Panc1 (cell line): ENCODE measurements around the gene ZNF654. TPM values are rescaled to one million over a fixed set of nuclear protein-coding genes. Genes with fewer than 3 reads are reported as not detected.

Source experiments
- ATAC-seq: fragments of 200-7000 bp; cut with Tn5 transposase; 2 replicates; pipeline ENCODE4 v1.9.1; 2020; ENCODE audit warnings: mild to moderate bottlenecking, moderate library complexity
- BruUV-seq: library from RNA; stranded (reverse); fragments of 400-500 nt; replicated peaks from 2 replicates; lab custom pipeline; 2021; lab: Mats Ljungman, UMichigan
- CTCF ChIA-PET: fragments of 300-600 bp; sonication (Branson Sonifier 250); formaldehyde crosslinking; loops from one replicate; lab custom pipeline; 2022; ENCODE audit warnings: antibody characterized with exemption; lab: Charles Lee
- POLR2A ChIA-PET: fragments of 300-600 bp; sonication (Branson Sonifier 250); formaldehyde crosslinking; loops from one replicate; lab custom pipeline; 2022; ENCODE audit warnings: antibody characterized with exemption; lab: Charles Lee
- DNase-seq: peaks from one replicate; pipeline ENCODE4 v3.0.0-alpha.2; 2010; ENCODE audit warnings: low read depth, low spot score
- H3K27ac ChIP-seq: 2 replicates; pipeline ENCODE4 v1.5.1; 2011; ENCODE audit warnings: mild to moderate bottlenecking, low read length, inconsistent platforms
- H3K27me3 ChIP-seq: fragments of 200-500 bp; sonication (Bioruptor generic); 2 replicates; pipeline ENCODE4 v1.6.0; 2014; ENCODE audit warnings: low read length, inconsistent platforms; ENCODE audit not compliant: control insufficient read depth, insufficient read depth
- H3K36me3 ChIP-seq: fragments of 200-500 bp; sonication (Bioruptor generic); 2 replicates; pipeline ENCODE4 v1.5.1; 2014; ENCODE audit warnings: inconsistent platforms, mild to moderate bottlenecking, low read length, moderate library complexity; ENCODE audit not compliant: control insufficient read depth, insufficient read depth
- H3K4me1 ChIP-seq: 2 replicates; pipeline ENCODE4 v1.5.1; 2011; ENCODE audit warnings: inconsistent platforms, mild to moderate bottlenecking, low read length, moderate library complexity; ENCODE audit not compliant: control insufficient read depth, insufficient read depth
- H3K4me3 ChIP-seq, 2 experiments: 2 replicates each; pipeline ENCODE4 v1.5.1; 2011 to 2012; ENCODE audit warnings: low read depth in 2 of 2, low read length in 2 of 2, mild to moderate bottlenecking in 2 of 2, inconsistent platforms in 1 of 2, moderate library complexity in 1 of 2
- H3K9me3 ChIP-seq: fragments of 200-500 bp; sonication (Bioruptor generic); 2 replicates; pipeline ENCODE4 v1.5.1; 2014; ENCODE audit warnings: low read depth, mild to moderate bottlenecking, inconsistent platforms, low read length, moderate library complexity; ENCODE audit not compliant: control insufficient read depth, insufficient read depth
- CTCF ChIP-seq: fragments of 450-650 bp; IDR thresholded peaks from 2 replicates; pipeline ENCODE4 v1.5.1; 2017; ENCODE audit warnings: mild to moderate bottlenecking
- POLR2AphosphoS5 ChIP-seq: IDR thresholded peaks from 2 replicates; pipeline ENCODE4 v1.6.1; 2012; ENCODE audit warnings: mild to moderate bottlenecking, low read depth, low read length, moderate library complexity
- REST ChIP-seq, 2 experiments: IDR thresholded peaks; 2 replicates each; pipeline ENCODE4 v1.6.1; 2011 to 2012; ENCODE audit warnings: low read depth in 2 of 2, control low read depth in 1 of 2, low read length in 1 of 2, mild to moderate bottlenecking in 1 of 2, moderate library complexity in 1 of 2; ENCODE audit not compliant: insufficient read depth in 1 of 2
- SIN3A ChIP-seq: IDR thresholded peaks from 2 replicates; pipeline ENCODE4 v1.6.1; 2012; ENCODE audit warnings: low read depth, mild to moderate bottlenecking, low read length, moderate library complexity, borderline replicate concordance; ENCODE audit not compliant: insufficient read depth
- TCF7L2 ChIP-seq: IDR thresholded peaks from 2 replicates; pipeline ENCODE4 v1.6.1; 2011; ENCODE audit warnings: mild to moderate bottlenecking, low read depth, low read length, inconsistent platforms
- in situ Hi-C: cut with HindIII; loops from 2 replicates; pipeline ENCODE4 v1.10.0; 2016; ENCODE audit warnings: low sequenced_read_pairs, low pct_unique_long_range_greater_than_20kb
- intact Hi-C: fragments of 100-400 bp; cut with micrococcal nuclease; formaldehyde crosslinking; loops from one replicate; pipeline ENCODE4 v1.10.0; 2022; ENCODE audit not compliant: unreplicated experiment
- total RNA-seq: library from RNA; stranded (reverse); gene quantifications from one replicate; pipeline ENCODE4 v1.2.1, GENCODE V29; 2021; ENCODE audit not compliant: unreplicated experiment

The ZNF654 gene
- total RNA-seq, 1 experiment from 2014 or later: 10.0 TPM

- BruUV-seq: no TSS peak
- ChIA-PET CTCF (no interaction called here), POLR2A (no interaction called here)
- ATAC-seq (no peak), DNase-seq (no peak)
- intact Hi-C loops: no loop called here
- in situ Hi-C loops: no loop called here
- TF ChIP-seq REST (IDR thresholded peaks at IDR 0.05; ENCODE audit: insufficient read depth in 1 of 2, low read depth in 2 of 2, low read length in 1 of 2) (no peak), POLR2AphosphoS5 (no peak), CTCF (no peak), SIN3A (no peak), TCF7L2 (no peak)
- Histone ChIP-seq H3K36me3 (peaks cover 6% of the 10 kb centered on the region), H3K9me3 (no peaks in the 10 kb centered on the region), H3K27me3 (no peaks in the 10 kb centered on the region), H3K27ac (peak overlapping the region; percentile 91; the same call in 1 of the 2 replicates), H3K4me1 (peaks cover 4% of the 10 kb centered on the region), H3K4me3 (peak overlapping the region; percentile 78 to 96)
Observed at GRCh38 chr3:88151358-88151757, 92.3 kb downstream of the ZNF654 start.

GRCh38 chr3:88152841-88153240 is 93.8 kb downstream of the ZNF654 start:
- POLR2A ChIA-PET: no interaction called here
- Histone ChIP-seq H3K4me3 (no peak overlapping the region), H3K27me3 (no peaks in the 10 kb centered on the region), H3K9me3 (no peaks in the 10 kb centered on the region), H3K4me1 (peaks cover 4% of the 10 kb centered on the region), H3K36me3 (peaks cover 18% of the 10 kb centered on the region), H3K27ac (no peak overlapping the region)
- in situ Hi-C loops: no loop called here
- TF ChIP-seq TCF7L2 (no peak), SIN3A (no peak), REST (IDR thresholded peaks at IDR 0.05; ENCODE audit: insufficient read depth in 1 of 2, low read depth in 2 of 2, low read length in 1 of 2) (no peak), CTCF (no peak), POLR2AphosphoS5 (no peak)
- CTCF ChIA-PET: no interaction called here
- DNase-seq (no peak), ATAC-seq (no peak)
- intact Hi-C loops: no loop called here
- BruUV-seq: no TSS peak
